HFFc6 (cell line): ENCODE results near the gene DOCK4. TPM values are rescaled to one million over a fixed set of nuclear protein-coding genes. Genes with fewer than 3 reads are reported as not detected.

ENCODE experiments used
- DNase-seq: peaks from one replicate; pipeline ENCODE4 v3.0.0-alpha.2; 2018
- H3K27ac Mint-ChIP-seq: 2 replicates; pipeline ENCODE4 v1.8.0; 2020; ENCODE audit warnings: mild to moderate bottlenecking, mixed read lengths
- H3K27me3 Mint-ChIP-seq: 2 replicates; pipeline ENCODE4 v1.8.0; 2021; ENCODE audit warnings: mild to moderate bottlenecking, moderate library complexity, mixed read lengths; ENCODE audit not compliant: insufficient read depth
- H3K36me3 Mint-ChIP-seq: 2 replicates; pipeline ENCODE4 v1.8.0; 2021; ENCODE audit warnings: low read depth, mixed read lengths
- H3K4me1 Mint-ChIP-seq: 2 replicates; pipeline ENCODE4 v1.8.0; 2020; ENCODE audit warnings: low read depth, mixed read lengths
- H3K4me3 Mint-ChIP-seq: 2 replicates; pipeline ENCODE4 v1.8.0; 2020; ENCODE audit warnings: mild to moderate bottlenecking, moderate library complexity, mixed read lengths
- H3K9me3 Mint-ChIP-seq: 2 replicates; pipeline ENCODE4 v1.8.0; 2020; ENCODE audit warnings: mild to moderate bottlenecking, mixed read lengths
- total RNA-seq, 6 experiments: library from RNA; stranded (reverse); fragmentation: NEBNext Ultra II Directional; extraction: Animal tissue kit (Norgen Biotek cat#: 25700); gene quantifications; 2 replicates in 1 of 6; 3 replicates in 5 of 6; pipeline ENCODE4 v1.2.3, GENCODE V29; 2021
- TF ChIP-seq, protein P1 (sequence below): fragments of 200-600 bp; sonication (generic); IDR thresholded peaks from 2 replicates; pipeline ENCODE4 v1.5.0; 2021; ENCODE audit warnings: antibody characterized with exemption, mild to moderate bottlenecking

Gene DOCK4
- total RNA-seq, 6 experiments from 2014 or later, result 2.2 to 3.9 (median 3.3) TPM

- Mint-ChIP-seq H3K36me3 (no peaks in the 10 kb centered on the region; the same call in 1 of the 2 replicates), H3K4me1 (peaks cover 8% of the 10 kb centered on the region), H3K27ac (no peak overlapping the region), H3K4me3 (no peak overlapping the region), H3K9me3 (no peaks in the 10 kb centered on the region), H3K27me3 (peaks cover 3% of the 10 kb centered on the region)
- no peak for DNase-seq
- TF ChIP-seq, protein P1, sequence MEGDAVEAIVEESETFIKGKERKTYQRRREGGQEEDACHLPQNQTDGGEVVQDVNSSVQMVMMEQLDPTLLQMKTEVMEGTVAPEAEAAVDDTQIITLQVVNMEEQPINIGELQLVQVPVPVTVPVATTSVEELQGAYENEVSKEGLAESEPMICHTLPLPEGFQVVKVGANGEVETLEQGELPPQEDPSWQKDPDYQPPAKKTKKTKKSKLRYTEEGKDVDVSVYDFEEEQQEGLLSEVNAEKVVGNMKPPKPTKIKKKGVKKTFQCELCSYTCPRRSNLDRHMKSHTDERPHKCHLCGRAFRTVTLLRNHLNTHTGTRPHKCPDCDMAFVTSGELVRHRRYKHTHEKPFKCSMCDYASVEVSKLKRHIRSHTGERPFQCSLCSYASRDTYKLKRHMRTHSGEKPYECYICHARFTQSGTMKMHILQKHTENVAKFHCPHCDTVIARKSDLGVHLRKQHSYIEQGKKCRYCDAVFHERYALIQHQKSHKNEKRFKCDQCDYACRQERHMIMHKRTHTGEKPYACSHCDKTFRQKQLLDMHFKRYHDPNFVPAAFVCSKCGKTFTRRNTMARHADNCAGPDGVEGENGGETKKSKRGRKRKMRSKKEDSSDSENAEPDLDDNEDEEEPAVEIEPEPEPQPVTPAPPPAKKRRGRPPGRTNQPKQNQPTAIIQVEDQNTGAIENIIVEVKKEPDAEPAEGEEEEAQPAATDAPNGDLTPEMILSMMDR, result no peak
Measured at GRCh38 chr7:112105584-112106530, 100.3 kb downstream of the DOCK4 start.

DNA sequence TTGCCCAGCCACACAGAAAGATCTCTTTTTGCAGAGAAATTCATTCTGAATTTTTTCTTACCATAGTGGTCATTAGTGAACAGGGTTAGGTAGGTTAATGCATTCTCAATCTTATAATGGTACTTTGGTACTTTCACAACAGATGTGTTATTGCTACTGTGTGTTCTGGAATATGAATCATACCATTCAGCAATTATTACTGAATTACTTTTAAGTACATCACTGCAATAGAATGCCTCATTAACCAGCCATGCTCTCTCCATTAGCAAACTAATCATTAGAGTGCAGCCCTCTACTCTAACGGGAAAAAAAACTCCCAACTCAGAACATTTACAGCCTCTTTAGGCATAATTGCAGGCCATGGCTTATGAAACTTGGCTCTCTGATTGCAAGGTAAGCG is 102.1 kb downstream of the DOCK4 start:
- no peaks in the 10 kb centered on the region for H3K9me3 Mint-ChIP-seq
- DNase-seq, result no peak
- H3K4me3 Mint-ChIP-seq, result no peak overlapping the region
- H3K27me3 Mint-ChIP-seq, result peaks cover 2% of the 10 kb centered on the region
- TF ChIP-seq, protein P1, result no peak
- H3K36me3 Mint-ChIP-seq, result no peaks in the 10 kb centered on the region; the same call in 1 of the 2 replicates
- peaks cover 8% of the 10 kb centered on the region for H3K4me1 Mint-ChIP-seq
- no peak overlapping the region for H3K27ac Mint-ChIP-seq

GRCh38 chr7:112103246-112103645 is 103.0 kb downstream of the DOCK4 start:
- H3K27me3 Mint-ChIP-seq, result peaks cover 1% of the 10 kb centered on the region; the same call in 1 of the 2 replicates
- H3K9me3 Mint-ChIP-seq, result no peaks in the 10 kb centered on the region
- TF ChIP-seq, protein P1, result no peak
- no peaks in the 10 kb centered on the region; the same call in 1 of the 2 replicates for H3K36me3 Mint-ChIP-seq
- peaks cover 8% of the 10 kb centered on the region for H3K4me1 Mint-ChIP-seq
- DNase-seq, result no peak
- H3K27ac Mint-ChIP-seq, result no peak overlapping the region
- H3K4me3 Mint-ChIP-seq, result no peak overlapping the region

DNA sequence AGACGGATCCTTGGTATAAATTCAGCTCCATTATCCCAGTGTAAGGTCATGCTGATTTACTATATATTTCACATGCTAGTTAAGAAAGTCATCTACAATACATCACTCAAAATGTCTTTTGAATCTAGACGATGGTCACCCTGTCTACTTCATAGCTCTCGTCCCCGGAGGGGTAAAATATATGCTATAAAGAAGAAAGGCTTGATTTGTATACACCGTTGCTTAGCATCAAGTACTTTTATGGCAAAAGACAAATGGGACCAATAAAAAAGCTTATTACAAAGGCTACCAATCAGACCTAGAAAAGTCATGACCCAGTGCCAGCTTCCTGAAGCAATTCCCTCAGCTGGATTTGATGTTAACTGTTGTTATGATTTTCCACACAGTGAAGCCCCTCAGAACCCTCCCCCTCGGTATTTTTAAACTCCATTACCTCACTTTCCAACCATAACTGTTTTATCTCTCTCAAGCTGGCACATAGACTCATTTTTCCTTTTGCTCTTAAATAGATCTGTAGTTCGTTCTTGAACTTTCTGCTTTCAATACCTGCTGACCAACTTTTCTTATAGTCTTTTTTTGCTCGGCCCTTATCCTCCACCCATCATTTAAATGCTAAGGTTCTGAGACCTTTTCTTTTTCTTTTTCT is 104.9 kb downstream of the DOCK4 start:
- Mint-ChIP-seq H3K27ac (no peak overlapping the region), H3K36me3 (no peaks in the 10 kb centered on the region; the same call in 1 of the 2 replicates), H3K9me3 (no peaks in the 10 kb centered on the region), H3K4me1 (peaks cover 21% of the 10 kb centered on the region), H3K27me3 (no peaks in the 10 kb centered on the region), H3K4me3 (no peak overlapping the region)
- TF ChIP-seq, protein P1, result no peak
- no peak for DNase-seq

DNA sequence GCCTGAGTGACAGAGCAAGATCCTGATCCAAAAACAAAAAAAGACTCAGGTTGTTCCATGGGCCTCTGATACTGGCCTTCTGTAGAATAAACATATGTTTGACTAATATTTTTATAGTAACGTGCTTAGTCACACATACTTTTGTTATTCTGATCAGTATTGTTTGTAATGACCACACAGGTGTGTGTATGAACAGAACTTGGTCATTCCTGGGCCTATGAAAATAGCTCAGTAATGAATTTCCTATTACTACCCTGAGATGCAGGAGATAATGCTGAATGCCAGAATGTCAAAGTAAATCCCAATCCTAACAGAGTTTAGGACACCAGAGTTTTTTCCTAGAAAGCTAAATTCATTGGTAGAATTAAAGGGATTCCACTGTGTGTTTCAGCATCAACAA is 108.7 kb downstream of the DOCK4 start:
- Mint-ChIP-seq H3K27me3 (no peaks in the 10 kb centered on the region), H3K4me3 (no peak overlapping the region), H3K4me1 (peaks cover 12% of the 10 kb centered on the region; the same call in 1 of the 2 replicates), H3K9me3 (no peaks in the 10 kb centered on the region), H3K27ac (no peak overlapping the region), H3K36me3 (no peaks in the 10 kb centered on the region; the same call in 1 of the 2 replicates)
- TF ChIP-seq, protein P1, result no peak
- no peak for DNase-seq
